ENCODE results near the gene HSD17B14. TPM values are rescaled to one million over a fixed set of nuclear protein-coding genes. Genes with fewer than 3 reads are reported as not detected.
A peak's percentile ranks its signal among the peaks of the same experiment; 100 is the strongest.

Gene HSD17B14
- total and polyA plus RNA-seq, 9 of the 15 experiments (the other 6 are each of a cell fraction or from before 2014, with no cell fraction given), result 0.16 TPM; not detected in 8

- TF ChIP-seq ZNF609 (CRISPR knock-in tag; IDR thresholded peaks at IDR 0.05; ENCODE audit: borderline replicate concordance), result no peak
- peak; percentile 39; the same call in 1 of the 2 replicates for TF ChIP-seq GABPB1 (CRISPR knock-in tag; IDR thresholded peaks at IDR 0.05)
- peak; percentile 94 for TF ChIP-seq JUN (IDR thresholded peaks at IDR 0.05; ENCODE audit: borderline replicate concordance, low read depth, low read length)
- TF ChIP-seq JUN (CRISPR knock-in tag; IDR thresholded peaks at IDR 0.05; ENCODE audit: borderline replicate concordance), result no peak
- no peak for TF ChIP-seq BRCA1 (IDR thresholded peaks at IDR 0.05)
- no peak for TF ChIP-seq BRCA1 (CRISPR knock-in tag; IDR thresholded peaks at IDR 0.05)
- TF ChIP-seq MCM5 (IDR thresholded peaks at IDR 0.05; ENCODE audit: low read depth), result no peak
- TF ChIP-seq XRCC4 (IDR thresholded peaks at IDR 0.05; ENCODE audit: extremely low read depth, insufficient read depth, insufficient read length), result no peak
- TF ChIP-seq ZNF668 (CRISPR knock-in tag; IDR thresholded peaks at IDR 0.05), result no peak
- TF ChIP-seq NR4A1 (CRISPR knock-in tag; IDR thresholded peaks at IDR 0.05), result no peak
- no peak for TF ChIP-seq NR4A1 (tag; IDR thresholded peaks at IDR 0.05)
- no peak for TF ChIP-seq ZBED1 (IDR thresholded peaks at IDR 0.05)
- no peak for TF ChIP-seq HCFC1 (IDR thresholded peaks at IDR 0.05; ENCODE audit: low read depth, low read length)
- no peak; the same call in 1 of the 2 replicates for TF ChIP-seq SMC3 (conservative IDR thresholded peaks at IDR 0.05; ENCODE audit: insufficient read depth, low read depth, low read length)
- no peak for TF ChIP-seq PML (IDR thresholded peaks at IDR 0.05; ENCODE audit: low read length)
- TF ChIP-seq ZNF347 (CRISPR knock-in tag; IDR thresholded peaks at IDR 0.05; ENCODE audit: low read depth), result no peak
- no peak; the same call in 1 of the 2 replicates for TF ChIP-seq FOXP1 (CRISPR knock-in tag; IDR thresholded peaks at IDR 0.05)
- TF ChIP-seq ZNF384 (IDR thresholded peaks at IDR 0.05; ENCODE audit: low read depth, low read length), result peak; percentile 65; the same call in 1 of the 2 replicates
- TF ChIP-seq ZSCAN29 (IDR thresholded peaks at IDR 0.05), result no peak
- TF ChIP-seq ZNF75A (CRISPR knock-in tag; IDR thresholded peaks at IDR 0.05), result no peak
- TF ChIP-seq ERF (CRISPR knock-in tag; IDR thresholded peaks at IDR 0.05), result no peak
- TF ChIP-seq ZNF324 (CRISPR knock-in tag; IDR thresholded peaks at IDR 0.05), result no peak
- TF ChIP-seq TAF15 (IDR thresholded peaks at IDR 0.05; ENCODE audit: low read depth, low read length), result no peak
- TF ChIP-seq SAFB (IDR thresholded peaks at IDR 0.05; ENCODE audit: borderline replicate concordance, low read depth, low read length), result no peak
- TF ChIP-seq BACH1 (tag; IDR thresholded peaks at IDR 0.05), result peak; percentile 81
- no peak for TF ChIP-seq TAF1 (IDR thresholded peaks at IDR 0.05; ENCODE audit: control insufficient read depth, extremely low read depth, insufficient read depth, low read length, severe bottlenecking)
- peak; percentile 74 for TF ChIP-seq SMARCA4 (IDR thresholded peaks at IDR 0.05)
- TF ChIP-seq TCFL5 (CRISPR knock-in tag; conservative IDR thresholded peaks at IDR 0.05), result no peak
- peak; percentile 81 for TF ChIP-seq ZNF766 (CRISPR knock-in tag; conservative IDR thresholded peaks at IDR 0.05)
Observed at GRCh38 chr19:48780631-48781391, 55.5 kb downstream of the HSD17B14 start (continued).

All from K562 (cell line).